ENCODE data around the gene C1orf167.

Gene C1orf167

GRCh38 chr1:11761988-11762406 lies at the start of gene C1orf167:
C1orf167 (plus strand) TSS chr1:11762193; CDS start chr1:11764401, 2,208 bp downstream.
- in situ Hi-C loops (cut with MboI; ENCODE audit: low sequenced_read_pairs) = no loop called here

GRCh38 chr1:11712285-11712684 lies 49.7 kb upstream of the C1orf167 start:
- in situ Hi-C loops (cut with MboI; ENCODE audit: low sequenced_read_pairs) = no loop called here

- in situ Hi-C loops (cut with MboI; ENCODE audit: low sequenced_read_pairs) = no loop called here
These were observed 48.9 kb upstream of the C1orf167 start for GRCh38 chr1:11713095-11713494.

- in situ Hi-C loops (cut with MboI; ENCODE audit: low sequenced_read_pairs) = no loop called here
These were observed 47.0 kb upstream of the C1orf167 start for GRCh38 chr1:11714831-11715575.

GRCh38 chr1:11719313-11720032 lies 42.5 kb upstream of the C1orf167 start:
- in situ Hi-C loops (cut with MboI; ENCODE audit: low sequenced_read_pairs) = no loop called here

- in situ Hi-C loops (cut with MboI; ENCODE audit: low sequenced_read_pairs) = no loop called here
These were observed 42.0 kb upstream of the C1orf167 start for GRCh38 chr1:11720033-11720376.

GRCh38 chr1:11720525-11720924 lies 41.5 kb upstream of the C1orf167 start:
- in situ Hi-C loops (cut with MboI; ENCODE audit: low sequenced_read_pairs) = no loop called here

GRCh38 chr1:11721311-11721710 lies 40.7 kb upstream of the C1orf167 start:
- in situ Hi-C loops (cut with MboI; ENCODE audit: low sequenced_read_pairs) = no loop called here

GRCh38 chr1:11722538-11722937 lies 39.5 kb upstream of the C1orf167 start:
- in situ Hi-C loops (cut with MboI; ENCODE audit: low sequenced_read_pairs) = no loop called here

- in situ Hi-C loops (cut with MboI; ENCODE audit: low sequenced_read_pairs) = no loop called here
These were observed 36.4 kb upstream of the C1orf167 start for GRCh38 chr1:11725616-11726015.

GRCh38 chr1:11727119-11727518 lies 34.9 kb upstream of the C1orf167 start:
- in situ Hi-C loops (cut with MboI; ENCODE audit: low sequenced_read_pairs) = no loop called here

GRCh38 chr1:11728126-11728806 lies 33.7 kb upstream of the C1orf167 start:
- in situ Hi-C loops (cut with MboI; ENCODE audit: low sequenced_read_pairs) = no loop called here

GRCh38 chr1:11729155-11729497 lies 32.9 kb upstream of the C1orf167 start:
- in situ Hi-C loops (cut with MboI; ENCODE audit: low sequenced_read_pairs) = no loop called here

GRCh38 chr1:11729498-11730428 lies 32.2 kb upstream of the C1orf167 start:
- in situ Hi-C loops (cut with MboI; ENCODE audit: low sequenced_read_pairs) = no loop called here

- in situ Hi-C loops (cut with MboI; ENCODE audit: low sequenced_read_pairs) = no loop called here
These were observed 31.5 kb upstream of the C1orf167 start for GRCh38 chr1:11730429-11730891.

- in situ Hi-C loops (cut with MboI; ENCODE audit: low sequenced_read_pairs) = no loop called here
These were observed 30.2 kb upstream of the C1orf167 start for GRCh38 chr1:11731691-11732283.

- in situ Hi-C loops (cut with MboI; ENCODE audit: low sequenced_read_pairs) = no loop called here
These were observed 28.7 kb upstream of the C1orf167 start for GRCh38 chr1:11733306-11733705.

GRCh38 chr1:11735531-11735853 lies 26.5 kb upstream of the C1orf167 start:
- in situ Hi-C loops (cut with MboI; ENCODE audit: low sequenced_read_pairs) = no loop called here

- in situ Hi-C loops (cut with MboI; ENCODE audit: low sequenced_read_pairs) = no loop called here
These were observed 25.9 kb upstream of the C1orf167 start, which contains the start of gene AGTRAP for GRCh38 chr1:11735854-11736745. AGTRAP (plus strand) TSS chr1:11736136; CDS start chr1:11736209, 73 bp downstream.

Measured in HL-60/S4 treated with retinoic acid at 250 ng/mL for 4 days and 3 days (cell line).